ENCODE measurements around the gene DAPK1. TPM values are rescaled to one million over a fixed set of nuclear protein-coding genes. Genes with fewer than 3 reads are reported as not detected.

Gene DAPK1
- total and polyA plus RNA-seq, 2 donors (not counting 3 experiments of a cell fraction or from before 2014, with no cell fraction given): 58.9 to 119 TPM

DNA sequence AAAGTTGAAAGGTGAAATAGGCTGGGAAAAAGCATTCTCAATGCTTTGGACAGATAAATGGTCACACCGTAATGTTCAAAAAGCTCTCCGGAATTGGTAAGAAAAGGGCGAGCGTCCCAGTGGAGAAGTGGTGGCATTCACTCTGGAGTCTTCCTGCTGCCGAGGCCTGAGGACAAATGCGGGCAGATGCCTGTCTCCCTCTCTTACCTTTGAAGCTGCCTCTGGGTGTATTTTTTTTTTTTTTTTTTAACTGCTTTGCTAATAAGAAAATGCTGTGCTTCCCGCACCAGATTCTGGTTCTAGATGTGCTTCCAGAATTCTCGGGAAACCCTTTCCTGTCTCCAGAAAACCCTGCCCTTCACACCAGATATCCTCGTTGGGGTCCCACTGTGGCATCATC is 203.8 kb downstream of the DAPK1 start:
- DNase-seq (ENCODE audit: low read depth, low spot score): no peak
- TF ChIP-seq, protein P1, sequence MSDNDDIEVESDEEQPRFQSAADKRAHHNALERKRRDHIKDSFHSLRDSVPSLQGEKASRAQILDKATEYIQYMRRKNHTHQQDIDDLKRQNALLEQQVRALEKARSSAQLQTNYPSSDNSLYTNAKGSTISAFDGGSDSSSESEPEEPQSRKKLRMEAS (IDR thresholded peaks at IDR 0.05; ENCODE audit: insufficient read depth, insufficient read length): no peak
- TF ChIP-seq JUN (IDR thresholded peaks at IDR 0.05; ENCODE audit: borderline replicate concordance, insufficient read depth, insufficient read length, low read depth): no peak
- POLR2A ChIA-PET: no interaction called here
- BruUV-seq (replicated peaks): no TSS peak
- H3K36me3 ChIP-seq (ENCODE audit: control insufficient read depth in 2 of 2, extremely low read depth in 1 of 2, insufficient read depth in 2 of 2, low read length in 2 of 2): peaks cover 10 to 50% of the 10 kb centered on the region in 2 experiments
- H4K20me1 ChIP-seq (replicated peaks; ENCODE audit: control insufficient read depth, extremely low read depth, insufficient read depth, low read length): no peaks in the 10 kb centered on the region
- no peaks in the 10 kb centered on the region for H3K4me1 ChIP-seq (ENCODE audit: control insufficient read depth, extremely low read depth, insufficient read depth, low read length)
- no peak overlapping the region for H3K27ac ChIP-seq (ENCODE audit: insufficient read depth, low read depth, low read length)
- H3K9ac ChIP-seq (replicated peaks; ENCODE audit: extremely low read depth, insufficient read depth, low read length): no peak overlapping the region
- CTCF ChIA-PET: interaction anchor here (1.0 kb wide), 1 partner anchor 17 kb away, joined by 3 read pairs; no protein-coding TSS in a partner anchor
- intact Hi-C loops (cut with micrococcal nuclease): no loop called here
- dilution Hi-C loops (cut with MboI; ENCODE audit: extremely low pct_ligation_motif_present, low sequenced_read_pairs): no loop called here
- H3K27me3 ChIP-seq (ENCODE audit: control insufficient read depth in 2 of 2, insufficient read depth in 2 of 2, low read length in 2 of 2): no peaks in the 10 kb centered on the region
- H3K4me3 ChIP-seq (replicated peaks in 1 of 3; ENCODE audit: insufficient read depth in 1 of 3, low read depth in 1 of 3, low read length in 3 of 3): no peak overlapping the region
- H3K79me2 ChIP-seq (ENCODE audit: control insufficient read depth, insufficient read depth, low read length): no peaks in the 10 kb centered on the region
- H2AFZ ChIP-seq (ENCODE audit: low read depth, low read length): no peak overlapping the region
- no peak overlapping the region for H3K4me2 ChIP-seq (ENCODE audit: insufficient read depth, low read length)
- no peaks in the 10 kb centered on the region for H3K9me1 ChIP-seq (replicated peaks; ENCODE audit: control insufficient read depth, extremely low read depth, insufficient read depth, low read length)
- H3K9me3 ChIP-seq (replicated peaks; ENCODE audit: control insufficient read depth, insufficient read depth, low read length): no peaks in the 10 kb centered on the region
- no peak for FAIRE-seq

- Histone ChIP-seq H3K9ac (replicated peaks; ENCODE audit: extremely low read depth, insufficient read depth, low read length) (no peak overlapping the region), H3K79me2 (ENCODE audit: control insufficient read depth, insufficient read depth, low read length) (no peaks in the 10 kb centered on the region), H3K9me3 (replicated peaks; ENCODE audit: control insufficient read depth, insufficient read depth, low read length) (no peaks in the 10 kb centered on the region), H4K20me1 (replicated peaks; ENCODE audit: control insufficient read depth, extremely low read depth, insufficient read depth, low read length) (no peaks in the 10 kb centered on the region), H3K4me2 (ENCODE audit: insufficient read depth, low read length) (no peak overlapping the region), H3K36me3 (ENCODE audit: control insufficient read depth in 2 of 2, extremely low read depth in 1 of 2, insufficient read depth in 2 of 2, low read length in 2 of 2) (peaks cover 10 to 50% of the 10 kb centered on the region in 2 experiments), H3K27ac (ENCODE audit: insufficient read depth, low read depth, low read length) (no peak overlapping the region), H3K4me1 (ENCODE audit: control insufficient read depth, extremely low read depth, insufficient read depth, low read length) (no peaks in the 10 kb centered on the region), H2AFZ (ENCODE audit: low read depth, low read length) (no peak overlapping the region), H3K9me1 (replicated peaks; ENCODE audit: control insufficient read depth, extremely low read depth, insufficient read depth, low read length) (no peaks in the 10 kb centered on the region), H3K27me3 (ENCODE audit: control insufficient read depth in 2 of 2, insufficient read depth in 2 of 2, low read length in 2 of 2) (no peaks in the 10 kb centered on the region), H3K4me3 (replicated peaks in 1 of 3; ENCODE audit: insufficient read depth in 1 of 3, low read depth in 1 of 3, low read length in 3 of 3) (no peak overlapping the region)
- intact Hi-C loops (cut with micrococcal nuclease) (no loop called here), dilution Hi-C loops (cut with MboI; ENCODE audit: extremely low pct_ligation_motif_present, low sequenced_read_pairs) (no loop called here)
- DNase-seq (ENCODE audit: low read depth, low spot score) (no peak), FAIRE-seq (no peak)
- no TSS peak for BruUV-seq (replicated peaks)
- TF ChIP-seq FOS (IDR thresholded peaks at IDR 0.05; ENCODE audit: borderline replicate concordance, insufficient read depth, low read length): no peak
- ChIA-PET CTCF (interaction anchor here (1.0 kb wide), 1 partner anchor 17 kb away, joined by 3 read pairs; no protein-coding TSS in a partner anchor), POLR2A (no interaction called here)
Observed at GRCh38 chr9:87701931-87702421, 204.3 kb downstream of the DAPK1 start.
